A673 (cell line): ENCODE data around the gene PITPNM2.

Source experiments
- EZH2 ChIP-seq: fragments of 200-600 bp; sonication (generic); IDR thresholded peaks from 2 replicates; pipeline ENCODE4 v1.6.1; 2017; ENCODE audit warnings: borderline replicate concordance, low read depth, mild to moderate bottlenecking, mixed read lengths, antibody characterized with exemption, low read length; ENCODE audit not compliant: poor library complexity, severe bottlenecking
- TF ChIP-seq, protein P1 (sequence below): fragments of 300-800, 200-600 bp; sonication (generic); conservative IDR thresholded peaks from 2 replicates; pipeline ENCODE4 v1.5.1; 2017; ENCODE audit warnings: low read depth, mild to moderate bottlenecking, antibody characterized with exemption, low read length, moderate library complexity, mixed read lengths

DNA sequence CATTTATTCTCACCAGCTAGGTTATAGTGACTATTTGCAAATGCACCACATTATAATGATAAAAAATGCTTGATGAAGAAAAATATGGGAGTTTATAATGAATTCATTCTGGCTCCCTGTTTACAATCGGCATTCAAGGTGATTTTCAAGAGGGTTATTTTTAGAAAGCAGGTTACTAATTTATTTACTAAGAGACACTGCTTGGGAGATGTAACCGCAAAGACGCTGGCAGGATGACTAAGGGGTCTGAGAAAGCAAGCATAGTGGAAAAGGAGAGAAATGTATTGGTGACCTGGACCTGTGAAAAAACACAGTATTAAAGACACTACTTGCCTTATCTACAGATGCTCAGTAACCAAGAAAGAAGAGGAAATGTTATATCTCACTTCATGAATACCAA lies 13.3 kb upstream of the PITPNM2 start:
- TF ChIP-seq EZH2, result no peak
- TF ChIP-seq, protein P1, sequence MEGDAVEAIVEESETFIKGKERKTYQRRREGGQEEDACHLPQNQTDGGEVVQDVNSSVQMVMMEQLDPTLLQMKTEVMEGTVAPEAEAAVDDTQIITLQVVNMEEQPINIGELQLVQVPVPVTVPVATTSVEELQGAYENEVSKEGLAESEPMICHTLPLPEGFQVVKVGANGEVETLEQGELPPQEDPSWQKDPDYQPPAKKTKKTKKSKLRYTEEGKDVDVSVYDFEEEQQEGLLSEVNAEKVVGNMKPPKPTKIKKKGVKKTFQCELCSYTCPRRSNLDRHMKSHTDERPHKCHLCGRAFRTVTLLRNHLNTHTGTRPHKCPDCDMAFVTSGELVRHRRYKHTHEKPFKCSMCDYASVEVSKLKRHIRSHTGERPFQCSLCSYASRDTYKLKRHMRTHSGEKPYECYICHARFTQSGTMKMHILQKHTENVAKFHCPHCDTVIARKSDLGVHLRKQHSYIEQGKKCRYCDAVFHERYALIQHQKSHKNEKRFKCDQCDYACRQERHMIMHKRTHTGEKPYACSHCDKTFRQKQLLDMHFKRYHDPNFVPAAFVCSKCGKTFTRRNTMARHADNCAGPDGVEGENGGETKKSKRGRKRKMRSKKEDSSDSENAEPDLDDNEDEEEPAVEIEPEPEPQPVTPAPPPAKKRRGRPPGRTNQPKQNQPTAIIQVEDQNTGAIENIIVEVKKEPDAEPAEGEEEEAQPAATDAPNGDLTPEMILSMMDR, result no peak
